B cell (primary cell): ENCODE measurements around the gene TSPO2. TPM values are rescaled to one million over a fixed set of nuclear protein-coding genes. Genes with fewer than 3 reads are reported as not detected.

Experiments
- ATAC-seq: fragments of 200-7000 bp; cut with Tn5 transposase; one replicate; pipeline ENCODE4 v1.10.0; 2021; ENCODE audit warnings: low read depth, mild to moderate bottlenecking, moderate number of reproducible peaks, moderate library complexity
- CTCF ChIA-PET: fragments of 350-600 bp; sonication (Branson Sonifier 250); formaldehyde crosslinking; loops from one replicate; lab custom pipeline; 2021; ENCODE audit warnings: antibody characterized with exemption, inconsistent platforms; lab: Charles Lee
- POLR2A ChIA-PET: fragments of 350-600 bp; sonication (Branson Sonifier 250); formaldehyde crosslinking; loops from one replicate; lab custom pipeline; 2021; ENCODE audit warnings: antibody characterized with exemption; lab: Charles Lee
- DNase-seq: peaks from one replicate; pipeline ENCODE4 v3.0.0; 2013
- H2AFZ ChIP-seq: 2 replicates; pipeline ENCODE4 v1.6.1; 2012; ENCODE audit warnings: mild to moderate bottlenecking, low read depth, low read length; ENCODE audit not compliant: insufficient read depth, poor library complexity, severe bottlenecking
- H3K27ac ChIP-seq, 2 donors: 1 replicate in 1 of 2; 2 replicates in 1 of 2; pipeline ENCODE4 v1.5.1; 2012 to 2013; ENCODE audit warnings: low read length in 2 of 2, mild to moderate bottlenecking in 2 of 2, moderate library complexity in 1 of 2
- H3K27me3 ChIP-seq, 4 experiments: fragments of 200-600 bp in 1 of 4; sonication (generic) in 1 of 4; replicated peaks in 1 of 4; 1 replicate in 2 of 4; 2 replicates in 2 of 4; pipeline versions ENCODE4 v1.6.1 to v1.7.0; 2013 to 2016; ENCODE audit warnings: low read length in 3 of 4, mild to moderate bottlenecking in 2 of 4, mixed read lengths in 1 of 4, moderate library complexity in 1 of 4; ENCODE audit not compliant: insufficient read depth in 4 of 4, control insufficient read depth in 3 of 4; ENCODE audit errors: control extremely low read depth in 1 of 4
- H3K36me3 ChIP-seq, 2 experiments: replicated peaks in 1 of 2; 1 replicate in 1 of 2; 2 replicates in 1 of 2; pipeline versions ENCODE4 v1.6.1 to v1.7.1; 2013; ENCODE audit warnings: low read length in 1 of 2; ENCODE audit not compliant: insufficient read depth in 2 of 2, control insufficient read depth in 1 of 2; ENCODE audit errors: control extremely low read depth in 1 of 2, extremely low read depth in 1 of 2
- H3K4me1 ChIP-seq, 2 donors: fragments of 200-600 bp in 1 of 2; sonication (generic) in 1 of 2; 1 replicate in 1 of 2; 2 replicates in 1 of 2; pipeline versions ENCODE4 v1.5.1 to v1.6.1; 2013 to 2017; ENCODE audit warnings: low read length in 2 of 2; ENCODE audit not compliant: control insufficient read depth in 2 of 2, insufficient read depth in 2 of 2
- H3K4me2 ChIP-seq: replicated peaks from 2 replicates; pipeline ENCODE3; 2012; ENCODE audit warnings: mild to moderate bottlenecking, low read depth, low read length; ENCODE audit not compliant: poor library complexity, severe bottlenecking
- H3K4me3 ChIP-seq, 5 experiments: fragments of 200-600 bp in 1 of 5; sonication (generic) in 1 of 5; 1 replicate in 3 of 5; 2 replicates in 2 of 5; pipeline versions ENCODE4 v1.5.1 to v1.7.0; 2011 to 2016; ENCODE audit warnings: low read length in 4 of 5, mild to moderate bottlenecking in 4 of 5, low read depth in 2 of 5, control low read depth in 1 of 5, moderate library complexity in 1 of 5; ENCODE audit not compliant: insufficient read depth in 1 of 5; ENCODE audit errors: control extremely low read depth in 1 of 5, extremely low read depth in 1 of 5
- H3K79me2 ChIP-seq: fragments of 200-600 bp; sonication (generic); one replicate; pipeline ENCODE4 v1.6.0; 2016; ENCODE audit warnings: low read length; ENCODE audit not compliant: control insufficient read depth, insufficient read depth
- H3K9ac ChIP-seq: fragments of 200-600 bp; sonication (generic); 2 replicates; pipeline ENCODE4 v1.6.1; 2017; ENCODE audit warnings: mild to moderate bottlenecking, low read length, moderate library complexity
- H3K9me3 ChIP-seq, 3 donors: one replicate each; pipeline versions ENCODE4 v1.6.1 to v1.7.1; 2013; ENCODE audit warnings: low read length in 2 of 3; ENCODE audit not compliant: control insufficient read depth in 2 of 3, insufficient read depth in 1 of 3; ENCODE audit errors: control extremely low read depth in 1 of 3
- H4K20me1 ChIP-seq: 2 replicates; pipeline ENCODE4 v1.6.0; 2012; ENCODE audit warnings: mild to moderate bottlenecking, low read length; ENCODE audit not compliant: insufficient read depth, control insufficient read depth, poor library complexity, severe bottlenecking
- H3K27ac Mint-ChIP-seq: one replicate; pipeline ENCODE4 v1.8.0; 2021; ENCODE audit warnings: mixed read lengths
- H3K27me3 Mint-ChIP-seq: one replicate; pipeline ENCODE4 v1.8.0; 2021; ENCODE audit warnings: mixed read lengths
- H3K4me1 Mint-ChIP-seq: one replicate; pipeline ENCODE4 v1.8.0; 2021; ENCODE audit warnings: mixed read lengths
- H3K4me3 Mint-ChIP-seq: one replicate; pipeline ENCODE4 v1.8.0; 2021; ENCODE audit warnings: mixed read lengths
- H3K9me3 Mint-ChIP-seq: one replicate; pipeline ENCODE4 v1.8.0; 2022; ENCODE audit warnings: mixed read lengths; ENCODE audit not compliant: insufficient read depth
- EZH2 ChIP-seq: IDR thresholded peaks from 2 replicates; pipeline ENCODE4 v1.6.1; 2012; ENCODE audit warnings: borderline replicate concordance, low read depth, mild to moderate bottlenecking, moderate library complexity, low read length; ENCODE audit not compliant: insufficient read depth, poor library complexity, severe bottlenecking
- WGBS: methylation state at CpG from one replicate; pipeline ENCODE4 v1.1.5; 2013; ENCODE audit warnings: missing lambda C conversion rate; ENCODE audit not compliant: insufficient coverage; 5-methylcytosine and 5-hydroxymethylcytosine counted together
- intact Hi-C: fragments of 100-400 bp; cut with micrococcal nuclease; formaldehyde crosslinking; loops from one replicate; pipeline ENCODE4 v1.10.0; 2022
- polyA plus RNA-seq: library from polyadenylated mRNA; depleted of rRNA; stranded (reverse); fragments of >200 nt; gene quantifications from 2 replicates; pipeline ENCODE4 v1.2.3, GENCODE V29; 2012
- total RNA-seq, 2 donors: library from RNA; stranded (reverse); fragments of 120-200 nt in 1 of 2; gene quantifications; 1 replicate in 1 of 2; 2 replicates in 1 of 2; pipeline versions ENCODE4 v1.2.3 to v1.2.4, GENCODE V29; 2013 to 2022
- TF ChIP-seq, protein P1 (sequence below): fragments of 200-600 bp; IDR thresholded peaks from one replicate; pipeline ENCODE4 v1.8.0; 2022; ENCODE audit warnings: antibody characterized with exemption, mild to moderate bottlenecking

Gene TSPO2
- total and polyA plus RNA-seq, 2 donors (not counting 1 experiment from before 2014, with no cell fraction given), result not detected

DNA sequence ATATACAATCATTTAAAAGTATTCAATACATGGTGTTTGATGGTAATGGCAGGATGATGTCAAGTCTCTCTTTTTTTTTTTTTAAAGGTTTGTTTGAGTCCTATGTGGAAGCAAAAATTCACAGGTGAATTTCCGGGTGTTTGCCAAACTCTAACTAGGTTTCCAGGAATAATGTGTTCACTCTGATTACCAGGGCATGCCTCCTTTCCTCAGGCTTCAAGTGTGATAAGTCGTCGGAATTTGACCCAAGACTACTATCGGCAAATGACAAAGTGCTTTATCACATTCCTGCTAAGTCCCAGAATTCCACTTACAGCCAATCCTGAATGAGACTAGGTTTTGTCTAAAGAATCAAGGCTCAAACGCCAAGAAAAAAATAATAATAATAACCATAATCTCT, 22.6 kb downstream of the TSPO2 start:
- intact Hi-C loops, result no loop called here
- H3K27ac ChIP-seq, result no peak overlapping the region
- POLR2A ChIA-PET, result no interaction called here
- peaks cover 11% of the 10 kb centered on the region for H3K79me2 ChIP-seq
- no peak overlapping the region for H3K4me3 Mint-ChIP-seq
- H3K36me3 ChIP-seq, result peaks cover 12 to 84% of the 10 kb centered on the region in 2 experiments
- no peak overlapping the region for H3K4me3 ChIP-seq
- no peaks in the 10 kb centered on the region for H3K9me3 Mint-ChIP-seq
- CTCF ChIA-PET, result no interaction called here
- ATAC-seq, result no peak
- whole genome bisulfite sequencing, result 97% methylated on average over 3 of the region's 5 CpGs
- no peak for DNase-seq
- H3K4me1 ChIP-seq, result no peaks in the 10 kb centered on the region
- no peaks in the 10 kb centered on the region for H3K27me3 ChIP-seq
- H2AFZ ChIP-seq, result no peak overlapping the region
- no peaks in the 10 kb centered on the region for H3K9me3 ChIP-seq
- H3K27ac Mint-ChIP-seq, result no peak overlapping the region
- peaks cover 7% of the 10 kb centered on the region for H3K4me1 Mint-ChIP-seq
- no peak for TF ChIP-seq EZH2
- TF ChIP-seq, protein P1, sequence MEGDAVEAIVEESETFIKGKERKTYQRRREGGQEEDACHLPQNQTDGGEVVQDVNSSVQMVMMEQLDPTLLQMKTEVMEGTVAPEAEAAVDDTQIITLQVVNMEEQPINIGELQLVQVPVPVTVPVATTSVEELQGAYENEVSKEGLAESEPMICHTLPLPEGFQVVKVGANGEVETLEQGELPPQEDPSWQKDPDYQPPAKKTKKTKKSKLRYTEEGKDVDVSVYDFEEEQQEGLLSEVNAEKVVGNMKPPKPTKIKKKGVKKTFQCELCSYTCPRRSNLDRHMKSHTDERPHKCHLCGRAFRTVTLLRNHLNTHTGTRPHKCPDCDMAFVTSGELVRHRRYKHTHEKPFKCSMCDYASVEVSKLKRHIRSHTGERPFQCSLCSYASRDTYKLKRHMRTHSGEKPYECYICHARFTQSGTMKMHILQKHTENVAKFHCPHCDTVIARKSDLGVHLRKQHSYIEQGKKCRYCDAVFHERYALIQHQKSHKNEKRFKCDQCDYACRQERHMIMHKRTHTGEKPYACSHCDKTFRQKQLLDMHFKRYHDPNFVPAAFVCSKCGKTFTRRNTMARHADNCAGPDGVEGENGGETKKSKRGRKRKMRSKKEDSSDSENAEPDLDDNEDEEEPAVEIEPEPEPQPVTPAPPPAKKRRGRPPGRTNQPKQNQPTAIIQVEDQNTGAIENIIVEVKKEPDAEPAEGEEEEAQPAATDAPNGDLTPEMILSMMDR, result no peak
- no peaks in the 10 kb centered on the region for H4K20me1 ChIP-seq
- no peak overlapping the region for H3K9ac ChIP-seq
- no peaks in the 10 kb centered on the region for H3K27me3 Mint-ChIP-seq
- H3K4me2 ChIP-seq, result no peak overlapping the region

DNA sequence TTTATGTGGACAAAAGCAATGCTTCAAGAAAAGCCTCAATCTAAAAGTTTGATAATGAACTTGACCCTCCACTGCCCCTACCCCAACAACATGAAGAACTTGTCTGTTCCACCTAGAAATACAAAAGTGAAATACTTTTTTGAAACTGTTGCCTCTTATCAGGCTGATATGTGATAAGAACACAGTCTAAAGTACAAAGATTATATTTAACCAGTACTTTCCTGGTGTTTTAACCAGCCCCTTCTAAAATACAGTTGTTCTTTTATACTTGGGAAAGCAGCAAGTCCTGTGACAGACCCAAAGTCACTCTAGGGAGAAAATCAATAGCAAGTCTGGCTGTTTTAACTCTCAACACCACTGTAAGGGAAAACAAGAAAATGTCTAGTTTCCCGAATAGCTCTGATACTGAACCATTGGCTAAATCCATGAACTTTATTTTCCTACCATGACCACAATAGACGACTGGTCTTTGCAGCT, 23.3 kb downstream of the TSPO2 start:
- no peak overlapping the region for H3K4me3 Mint-ChIP-seq
- no peaks in the 10 kb centered on the region for H3K9me3 Mint-ChIP-seq
- 100% methylated on average over 2 of the region's 2 CpGs for WGBS
- H3K27ac Mint-ChIP-seq, result no peak overlapping the region
- no peak overlapping the region for H3K4me3 ChIP-seq
- ChIA-PET POLR2A (no interaction called here), CTCF (interaction anchor here (0.7 to 1.1 kb wide), 4 partner anchors 9 to 38 kb away, joined by 3 to 6 read pairs (median 5); no protein-coding TSS in a partner anchor)
- no peak for DNase-seq
- no peak overlapping the region for H3K27ac ChIP-seq
- no peaks in the 10 kb centered on the region for H4K20me1 ChIP-seq
- no peaks in the 10 kb centered on the region for H3K4me1 ChIP-seq
- intact Hi-C loops, result loop anchor here (1.0 kb wide), 1 partner anchor 38 kb away; no protein-coding TSS in a partner anchor
- no peaks in the 10 kb centered on the region for H3K27me3 Mint-ChIP-seq
- no peak overlapping the region for H2AFZ ChIP-seq
- no peak overlapping the region for H3K4me2 ChIP-seq
- no peaks in the 10 kb centered on the region for H3K9me3 ChIP-seq
- H3K79me2 ChIP-seq, result peaks cover 13% of the 10 kb centered on the region
- H3K9ac ChIP-seq, result no peak overlapping the region
- H3K36me3 ChIP-seq, result peaks cover 12 to 83% of the 10 kb centered on the region in 2 experiments
- no peak for TF ChIP-seq EZH2
- TF ChIP-seq, protein P1, result no peak
- no peaks in the 10 kb centered on the region for H3K27me3 ChIP-seq
- H3K4me1 Mint-ChIP-seq, result peaks cover 8% of the 10 kb centered on the region
- no peak for ATAC-seq
